ENCODE results near the gene ZSWIM5.
"Not testable (repeated sequence)": the region's sequence is repeated elsewhere in the genome, so short reads cannot be mapped to it uniquely, and the experiment has no call there.

Gene ZSWIM5

DNA sequence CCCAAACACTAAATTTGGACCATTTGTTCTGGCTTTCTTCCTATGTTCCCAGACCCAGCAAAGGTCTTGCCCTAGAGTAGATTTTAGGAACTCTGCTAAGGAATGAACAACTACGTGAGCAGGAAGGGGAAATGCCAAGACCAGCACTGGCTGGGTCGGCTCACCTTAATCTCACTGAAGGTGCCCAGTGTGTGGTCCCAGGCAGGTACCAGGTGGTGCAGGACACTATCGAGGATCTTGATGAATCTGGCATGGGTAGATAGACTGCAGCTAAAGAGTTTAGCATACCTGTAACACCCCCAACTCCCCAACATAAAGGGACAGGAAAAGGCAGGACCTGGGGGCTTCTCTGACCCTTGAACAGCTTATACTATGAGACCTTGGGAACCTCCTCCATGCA lies 198.3 kb downstream of the ZSWIM5 start:
- DNase-seq (ENCODE audit: low read depth in 2 of 3, low spot score in 1 of 3): no peak

DNA sequence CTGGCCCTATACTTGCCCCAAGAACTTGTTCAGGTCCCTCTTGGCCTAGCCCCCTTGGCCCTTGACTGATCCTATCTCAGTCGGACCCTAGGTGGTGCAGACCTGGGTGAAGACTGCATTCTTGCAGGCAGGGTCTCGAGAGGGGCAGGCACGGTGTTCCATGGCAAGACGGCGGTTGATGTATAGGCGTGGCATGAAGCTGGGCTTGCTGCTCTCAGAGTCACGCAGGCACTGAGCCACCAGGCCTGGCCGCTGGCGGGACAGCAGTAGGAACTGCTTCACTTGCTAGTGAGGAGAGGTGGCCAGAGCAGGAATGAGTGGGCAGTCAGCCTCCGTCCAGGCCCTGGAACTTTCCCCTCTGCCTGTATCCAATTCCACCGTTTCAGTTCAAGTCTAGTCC lies 199.1 kb downstream of the ZSWIM5 start:
- DNase-seq (ENCODE audit: low read depth in 2 of 3, low spot score in 1 of 3): no peak

- DNase-seq (ENCODE audit: low read depth in 2 of 3, low spot score in 1 of 3): no peak
These were observed 200.6 kb downstream of the ZSWIM5 start for GRCh38 chr1:45005761-45006160.

- no peak for DNase-seq (ENCODE audit: low read depth in 2 of 3, low spot score in 1 of 3)
These were observed 202.0 kb downstream of the ZSWIM5 start for GRCh38 chr1:45004281-45004920.

DNA sequence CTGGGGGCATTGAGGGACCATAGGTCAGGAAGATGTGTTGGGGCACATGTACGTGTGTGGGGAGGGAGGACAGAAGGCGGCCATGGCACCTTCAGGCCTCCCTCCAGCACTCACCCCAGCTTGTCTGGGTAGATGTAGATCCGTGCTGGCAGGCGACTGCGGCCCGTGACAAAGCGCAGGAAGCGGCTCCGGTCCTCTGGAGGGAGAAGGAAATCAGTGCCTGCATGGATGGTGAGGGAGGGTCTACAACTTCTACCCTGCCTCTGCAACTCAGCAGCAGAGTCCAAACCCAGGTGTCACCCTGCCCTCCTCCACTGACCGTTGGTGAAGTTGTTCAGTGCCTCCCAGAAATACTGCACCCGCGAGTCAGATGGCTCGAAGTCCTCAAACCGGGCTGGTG lies 202.7 kb downstream of the ZSWIM5 start:
- DNase-seq (ENCODE audit: low read depth in 2 of 3, low spot score in 1 of 3): no peak

GRCh38 chr1:45002650-45003645 lies 203.5 kb downstream of the ZSWIM5 start:
- no peak for DNase-seq (ENCODE audit: low read depth in 2 of 3, low spot score in 1 of 3)

GRCh38 chr1:45001576-45001975 lies 204.8 kb downstream of the ZSWIM5 start:
- DNase-seq (ENCODE audit: low read depth in 2 of 3, low spot score in 1 of 3): not testable (repeated sequence)

DNA sequence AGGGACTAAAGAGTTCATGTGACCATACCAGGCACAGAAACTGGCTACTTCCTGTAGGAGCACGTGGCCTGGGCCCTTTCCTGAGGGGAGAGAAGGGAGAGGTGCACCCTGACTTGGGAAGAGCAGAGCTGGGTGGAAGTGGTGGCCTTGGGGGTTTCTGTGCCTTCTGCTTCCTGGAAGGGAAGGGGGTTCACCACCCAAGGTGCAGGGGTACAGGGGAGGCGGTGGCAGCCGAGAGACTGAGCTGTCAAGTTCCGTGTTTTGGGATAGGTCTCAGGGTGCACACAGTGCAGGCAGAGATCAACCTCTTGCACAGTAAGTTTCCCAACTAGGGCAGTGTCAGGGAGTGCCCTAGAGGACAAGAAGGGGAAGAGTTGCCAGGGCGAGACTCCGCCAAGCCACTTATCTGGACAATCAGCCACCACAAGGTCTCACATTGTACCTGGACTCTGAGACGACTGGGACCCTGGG lies 205.4 kb downstream of the ZSWIM5 start:
- DNase-seq (ENCODE audit: low read depth in 2 of 3, low spot score in 1 of 3): no peak

GRCh38 chr1:44999232-44999631 lies 207.2 kb downstream of the ZSWIM5 start:
- DNase-seq (ENCODE audit: low read depth in 2 of 3, low spot score in 1 of 3): no peak

DNA sequence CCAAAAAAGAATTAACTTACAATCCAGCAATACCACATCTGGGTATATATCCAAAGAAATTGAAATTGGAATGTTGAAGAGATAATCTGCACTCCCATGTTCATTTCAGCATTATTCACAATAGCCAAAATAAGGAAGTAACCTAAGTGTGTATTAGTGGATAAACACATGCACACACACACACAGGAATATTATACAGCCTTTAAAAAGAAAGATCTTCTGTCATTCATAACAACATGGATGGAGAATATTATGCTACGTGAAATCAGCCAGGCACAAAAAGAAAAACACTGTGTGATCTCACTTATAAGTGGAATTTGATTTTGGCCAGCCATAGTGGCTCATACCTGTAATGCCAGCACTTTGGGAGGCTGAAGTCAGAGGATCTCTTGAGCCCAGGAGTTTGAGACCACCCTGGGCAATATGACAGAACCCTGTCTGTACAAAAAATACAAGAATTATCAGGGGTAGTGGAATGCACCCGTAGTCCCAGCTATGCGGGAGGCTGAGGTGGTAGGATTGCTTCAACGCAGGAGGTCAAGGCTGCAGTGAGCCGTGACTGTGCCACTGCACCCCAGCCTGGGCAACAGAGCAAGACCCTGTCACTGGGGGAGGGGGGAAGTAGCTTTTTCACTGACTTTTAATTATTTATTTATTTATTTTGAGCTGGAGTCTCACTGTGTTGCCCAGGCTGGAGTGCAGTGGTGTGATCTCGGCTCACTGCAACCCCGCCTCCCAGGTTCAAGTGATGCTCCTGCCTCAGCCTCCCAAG lies 210.8 kb downstream of the ZSWIM5 start:
- DNase-seq (ENCODE audit: low read depth in 2 of 3, low spot score in 1 of 3): no peak

- no peak for DNase-seq (ENCODE audit: low read depth in 2 of 3, low spot score in 1 of 3)
These were observed 212.0 kb downstream of the ZSWIM5 start for GRCh38 chr1:44994309-44994898.

GRCh38 chr1:44988531-44989156 lies 217.8 kb downstream of the ZSWIM5 start:
- no peak for DNase-seq (ENCODE audit: low read depth in 2 of 3, low spot score in 1 of 3)

DNA sequence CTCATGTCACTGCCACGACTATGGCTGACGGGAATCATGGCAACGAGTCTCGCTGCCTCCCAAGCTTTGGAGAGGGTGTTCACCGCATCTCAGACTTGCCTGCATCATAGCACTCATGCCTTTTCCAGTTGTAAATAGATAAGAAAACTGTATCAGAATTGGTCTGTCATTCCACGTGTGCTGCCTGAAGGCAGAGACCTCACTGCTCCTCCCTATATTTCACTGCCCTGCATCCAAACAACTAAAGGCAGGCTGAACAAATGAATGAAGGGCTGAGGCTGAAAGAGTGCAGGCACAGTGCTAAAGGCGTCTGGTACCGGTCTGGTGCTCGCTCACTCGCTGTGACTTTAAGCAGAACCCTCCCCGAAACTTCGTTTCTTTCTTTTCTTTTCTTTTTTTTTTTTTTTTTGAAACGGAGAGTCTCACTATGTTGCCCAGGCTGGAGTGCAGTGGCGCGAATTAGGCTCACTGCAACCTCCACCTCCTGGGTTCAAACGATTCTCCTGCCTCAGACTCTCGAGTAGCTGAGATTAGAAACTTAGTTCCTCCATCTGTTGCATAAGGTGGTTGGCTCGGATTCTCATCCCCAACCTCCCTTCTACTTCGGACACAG lies 220.6 kb downstream of the ZSWIM5 start:
- no peak for DNase-seq (ENCODE audit: low read depth in 2 of 3, low spot score in 1 of 3)

DNA sequence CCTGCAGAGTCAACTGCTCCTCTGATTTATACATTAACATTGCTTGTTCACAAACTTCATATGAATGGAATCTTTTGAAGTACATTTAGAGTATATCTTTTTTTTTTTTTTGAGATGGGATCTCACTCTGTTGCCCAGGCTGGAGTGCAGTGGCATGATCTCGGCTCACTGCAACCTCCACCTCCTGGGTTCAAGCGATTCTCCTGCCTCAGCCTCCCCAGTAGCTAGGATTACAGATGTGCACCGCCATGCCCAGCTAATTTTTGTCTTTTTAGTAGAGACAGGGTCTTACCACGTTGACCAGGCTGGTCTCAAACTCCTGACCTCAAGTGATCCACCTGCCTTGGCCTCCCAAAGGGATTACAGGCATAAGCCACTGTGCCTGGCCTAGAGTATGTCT lies 229.0 kb downstream of the ZSWIM5 start:
- not testable (repeated sequence) for DNase-seq (ENCODE audit: low read depth in 2 of 3, low spot score in 1 of 3)

DNA sequence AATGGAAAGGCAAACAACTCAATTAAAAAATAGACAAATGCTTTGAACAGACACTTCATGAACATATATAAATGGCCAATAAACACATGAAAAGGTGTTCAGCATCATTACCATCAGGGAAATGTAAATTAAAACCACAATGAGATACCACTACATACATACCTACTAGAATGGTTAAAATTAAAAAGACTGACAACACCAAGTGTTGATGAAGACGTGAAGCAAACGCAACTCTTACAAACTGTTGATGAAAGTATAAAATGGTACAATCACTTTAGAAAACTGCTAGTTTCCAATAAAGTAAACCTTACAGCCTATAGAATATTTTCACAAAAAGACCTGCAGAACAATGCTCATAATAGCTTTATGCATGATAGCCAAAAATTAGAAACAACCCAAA lies 230.2 kb downstream of the ZSWIM5 start:
- DNase-seq (ENCODE audit: low read depth in 2 of 3, low spot score in 1 of 3): no peak

DNA sequence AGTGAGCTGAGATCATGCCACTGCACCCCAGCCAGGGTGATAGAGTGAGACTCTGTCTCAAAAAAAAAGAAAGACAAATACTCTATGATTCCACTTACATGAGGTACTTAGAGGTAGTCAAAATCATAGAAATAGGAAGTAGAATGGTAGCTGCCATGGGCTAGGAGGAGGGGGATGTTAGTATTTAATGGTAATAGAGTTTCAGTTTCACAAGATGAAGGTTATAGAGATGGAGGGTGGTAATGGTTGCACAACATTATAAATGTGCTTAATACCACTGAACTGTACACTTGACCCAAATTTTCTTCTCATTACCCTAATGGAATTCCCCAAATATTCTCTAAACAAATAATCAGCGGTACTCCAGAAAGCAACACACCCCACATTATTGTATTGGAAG lies 232.8 kb downstream of the ZSWIM5 start:
- DNase-seq (ENCODE audit: low read depth in 2 of 3, low spot score in 1 of 3): no peak

DNA sequence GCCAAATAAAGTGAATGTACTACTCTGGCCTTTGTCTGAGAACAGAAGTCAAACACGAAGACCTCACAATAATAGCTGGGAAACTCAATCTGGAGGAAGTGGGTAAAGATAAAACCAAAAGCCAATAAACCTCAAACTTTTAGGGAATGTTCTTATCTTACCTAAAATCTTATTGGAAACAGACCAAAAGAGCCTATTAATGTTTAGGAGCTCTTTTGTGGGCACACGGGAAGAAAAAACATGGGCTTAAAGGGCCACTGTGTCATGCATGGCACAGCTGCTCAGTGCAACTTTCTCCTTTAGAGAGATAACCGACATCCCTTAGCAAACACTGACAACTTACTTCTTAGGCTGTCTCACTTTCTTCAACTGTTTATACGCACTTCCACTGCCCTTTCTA lies 236.1 kb downstream of the ZSWIM5 start:
- no peak for DNase-seq (ENCODE audit: low read depth in 2 of 3, low spot score in 1 of 3)
